ENCODE data around the gene IRGQ. TPM values are rescaled to one million over a fixed set of nuclear protein-coding genes. Genes with fewer than 3 reads are reported as not detected.
A peak's percentile ranks its signal among the peaks of the same experiment; 100 is the strongest.

IRGQ gene
- total RNA-seq, 1 experiment from 2014 or later, result 24.6 TPM

GRCh38 chr19:43634506-43634871 lies 38.6 kb upstream of the IRGQ start:
- Histone ChIP-seq H3K9me3 (replicated peaks) (no peaks in the 10 kb centered on the region), H3K27ac (no peak overlapping the region), H3K36me3 (no peaks in the 10 kb centered on the region), H3K27me3 (peaks cover 11% of the 10 kb centered on the region), H3K4me1 (no peaks in the 10 kb centered on the region), H3K4me3 (peak overlapping the region; percentile 57)
- DNase-seq, result no peak

- Histone ChIP-seq H3K27ac (no peak overlapping the region), H3K27me3 (peaks cover 9% of the 10 kb centered on the region), H3K36me3 (no peaks in the 10 kb centered on the region), H3K4me3 (no peak overlapping the region), H3K4me1 (no peaks in the 10 kb centered on the region), H3K9me3 (replicated peaks) (no peaks in the 10 kb centered on the region)
- DNase-seq, result no peak
These were observed 38.1 kb upstream of the IRGQ start for GRCh38 chr19:43634068-43634467.

GRCh38 chr19:43633520-43633919 lies 37.6 kb upstream of the IRGQ start:
- no peak overlapping the region for H3K27ac ChIP-seq
- H3K36me3 ChIP-seq, result no peaks in the 10 kb centered on the region
- no peaks in the 10 kb centered on the region for H3K4me1 ChIP-seq
- no peaks in the 10 kb centered on the region for H3K9me3 ChIP-seq (replicated peaks)
- peaks cover 4% of the 10 kb centered on the region for H3K27me3 ChIP-seq
- DNase-seq, result no peak
- no peak overlapping the region for H3K4me3 ChIP-seq

- H3K9me3 ChIP-seq (replicated peaks), result no peaks in the 10 kb centered on the region
- DNase-seq, result no peak
- H3K4me3 ChIP-seq, result no peak overlapping the region
- no peaks in the 10 kb centered on the region for H3K36me3 ChIP-seq
- H3K27ac ChIP-seq, result no peak overlapping the region
- H3K27me3 ChIP-seq, result no peaks in the 10 kb centered on the region
- no peaks in the 10 kb centered on the region for H3K4me1 ChIP-seq
These were observed 35.6 kb upstream of the IRGQ start for GRCh38 chr19:43631491-43631890.

- Histone ChIP-seq H3K27me3 (no peaks in the 10 kb centered on the region), H3K36me3 (no peaks in the 10 kb centered on the region), H3K27ac (no peak overlapping the region), H3K4me1 (no peaks in the 10 kb centered on the region), H3K9me3 (replicated peaks) (no peaks in the 10 kb centered on the region), H3K4me3 (no peak overlapping the region)
- DNase-seq, result peak in 1 of 2 experiments; percentile 33
These were observed 32.9 kb upstream of the IRGQ start for GRCh38 chr19:43628646-43629326.

GRCh38 chr19:43626838-43627237 lies 30.9 kb upstream of the IRGQ start:
- DNase-seq, result no peak
- no peak overlapping the region for H3K27ac ChIP-seq
- no peaks in the 10 kb centered on the region for H3K9me3 ChIP-seq (replicated peaks)
- no peaks in the 10 kb centered on the region for H3K4me1 ChIP-seq
- H3K36me3 ChIP-seq, result no peaks in the 10 kb centered on the region
- no peaks in the 10 kb centered on the region for H3K27me3 ChIP-seq
- no peak overlapping the region for H3K4me3 ChIP-seq

GRCh38 chr19:43625918-43626579 lies 30.1 kb upstream of the IRGQ start:
- DNase-seq, result no peak
- no peak overlapping the region for H3K4me3 ChIP-seq
- no peaks in the 10 kb centered on the region for H3K27me3 ChIP-seq
- H3K4me1 ChIP-seq, result no peaks in the 10 kb centered on the region
- no peaks in the 10 kb centered on the region for H3K9me3 ChIP-seq (replicated peaks)
- H3K36me3 ChIP-seq, result no peaks in the 10 kb centered on the region
- H3K27ac ChIP-seq, result no peak overlapping the region

GRCh38 chr19:43624933-43625332 lies 29.0 kb upstream of the IRGQ start:
- no peaks in the 10 kb centered on the region for H3K9me3 ChIP-seq (replicated peaks)
- H3K36me3 ChIP-seq, result no peaks in the 10 kb centered on the region
- no peak overlapping the region for H3K4me3 ChIP-seq
- no peak for DNase-seq
- no peak overlapping the region for H3K27ac ChIP-seq
- no peaks in the 10 kb centered on the region for H3K4me1 ChIP-seq
- no peaks in the 10 kb centered on the region for H3K27me3 ChIP-seq

- Histone ChIP-seq H3K27ac (no peak overlapping the region), H3K36me3 (no peaks in the 10 kb centered on the region), H3K9me3 (replicated peaks) (no peaks in the 10 kb centered on the region), H3K27me3 (no peaks in the 10 kb centered on the region), H3K4me3 (no peak overlapping the region), H3K4me1 (no peaks in the 10 kb centered on the region)
- DNase-seq, result peak in 1 of 2 experiments; percentile 23
These were observed 28.1 kb upstream of the IRGQ start for GRCh38 chr19:43623889-43624670.

- Histone ChIP-seq H3K27me3 (no peaks in the 10 kb centered on the region), H3K4me1 (no peaks in the 10 kb centered on the region), H3K36me3 (no peaks in the 10 kb centered on the region), H3K27ac (no peak overlapping the region), H3K9me3 (replicated peaks) (no peaks in the 10 kb centered on the region), H3K4me3 (no peak overlapping the region)
- no peak for DNase-seq
These were observed 27.0 kb upstream of the IRGQ start for GRCh38 chr19:43622956-43623355.

GRCh38 chr19:43622070-43622469 lies 26.1 kb upstream of the IRGQ start:
- Histone ChIP-seq H3K27me3 (no peaks in the 10 kb centered on the region), H3K4me1 (no peaks in the 10 kb centered on the region), H3K36me3 (no peaks in the 10 kb centered on the region), H3K27ac (no peak overlapping the region), H3K4me3 (no peak overlapping the region), H3K9me3 (replicated peaks) (no peaks in the 10 kb centered on the region)
- no peak for DNase-seq

- H3K27ac ChIP-seq, result peak overlapping the region; percentile 89
- H3K9me3 ChIP-seq (replicated peaks), result no peaks in the 10 kb centered on the region
These were observed 24.4 kb upstream of the IRGQ start for GRCh38 chr19:43620061-43621001.

GRCh38 chr19:43619262-43620060 lies 23.5 kb upstream of the IRGQ start, which contains the start of gene ZNF428:
TSS of gene ZNF428 (minus strand) at chr19:43619629. CDS start at chr19:43614304, 5,325 bp downstream.
- Histone ChIP-seq H3K4me3 (peak within 1 kb of the TSS; percentile 69), H3K36me3 (no peaks in the 10 kb centered on the region), H3K4me1 (no peaks in the 10 kb centered on the region), H3K27ac (peak within 1 kb of the TSS; percentile 89), H3K27me3 (no peaks in the 10 kb centered on the region), H3K9me3 (replicated peaks) (no peaks in the 10 kb centered on the region)
- peak; percentile 94 to 95 for DNase-seq

More at GRCh38 chr19:43620061-43621001, 24.4 kb upstream of the IRGQ start:
- no peak for DNase-seq
- Histone ChIP-seq H3K27me3 (no peaks in the 10 kb centered on the region), H3K4me3 (peak overlapping the region; percentile 69), H3K4me1 (no peaks in the 10 kb centered on the region), H3K36me3 (no peaks in the 10 kb centered on the region)

- H3K4me1 ChIP-seq, result no peaks in the 10 kb centered on the region
- H3K27ac ChIP-seq, result peak overlapping the region; percentile 89
- no peaks in the 10 kb centered on the region for H3K9me3 ChIP-seq (replicated peaks)
- peak overlapping the region; percentile 69 for H3K4me3 ChIP-seq
- no peaks in the 10 kb centered on the region for H3K36me3 ChIP-seq
- H3K27me3 ChIP-seq, result no peaks in the 10 kb centered on the region
- DNase-seq, result peak in 1 of 2 experiments; percentile 91
These were observed 23.0 kb upstream of the IRGQ start for GRCh38 chr19:43618921-43619261.

Data from SJCRH30 (cell line).